ENCODE data around the gene COL18A1. TPM values are rescaled to one million over a fixed set of nuclear protein-coding genes. Genes with fewer than 3 reads are reported as not detected.

COL18A1 gene
- polyA plus RNA-seq, 1 donor (not counting 4 experiments of a cell fraction or from before 2014, with no cell fraction given) = 13.0 TPM

- no peak overlapping the region for H2AFZ ChIP-seq (ENCODE audit: control insufficient read depth, low read length)
- no peaks in the 10 kb centered on the region for H3K27me3 ChIP-seq (ENCODE audit: control insufficient read depth, extremely low read depth, insufficient read depth, low read length)
- FAIRE-seq (no peak), DNase-seq (ENCODE audit: low read depth, low spot score) (no peak)
- H3K9me1 ChIP-seq (ENCODE audit: control insufficient read depth, extremely low read depth, insufficient read depth, low read length) = no peaks in the 10 kb centered on the region
- no peak for TF ChIP-seq CTCF (optimal IDR thresholded peaks at IDR 0.05 in 1 of 3, IDR thresholded peaks at IDR 0.05 in 1 of 3, conservative IDR thresholded peaks at IDR 0.05 in 1 of 3; ENCODE audit: extremely low read depth in 1 of 3, insufficient read depth in 2 of 3, low read length in 3 of 3)
- no peak for TF ChIP-seq EZH2 (IDR thresholded peaks at IDR 0.05; ENCODE audit: low read length)
- no peaks in the 10 kb centered on the region for H3K79me2 ChIP-seq (ENCODE audit: control insufficient read depth, insufficient read depth, low read length)
- H3K36me3 ChIP-seq (ENCODE audit: control insufficient read depth in 2 of 2, extremely low read depth in 1 of 2, insufficient read depth in 2 of 2, low read length in 2 of 2) = peaks cover 0 to 9% of the 10 kb centered on the region in 2 experiments
- no peaks in the 10 kb centered on the region for H3K9me3 ChIP-seq (ENCODE audit: control insufficient read depth, low read depth, low read length)
- no peaks in the 10 kb centered on the region for H3K4me1 ChIP-seq (ENCODE audit: control insufficient read depth, extremely low read depth, insufficient read depth, low read length)
- H3K9ac ChIP-seq (ENCODE audit: control insufficient read depth, extremely low read depth, insufficient read depth, low read length) = no peak overlapping the region
- H3K4me2 ChIP-seq (ENCODE audit: control insufficient read depth, extremely low read depth, insufficient read depth, low read depth, low read length) = no peak overlapping the region
- no peaks in the 10 kb centered on the region for H4K20me1 ChIP-seq (ENCODE audit: control insufficient read depth, extremely low read depth, insufficient read depth, low read length)
- H3K27ac ChIP-seq (ENCODE audit: control insufficient read depth, insufficient read depth, low read length) = no peak overlapping the region
- H3K4me3 ChIP-seq (ENCODE audit: control insufficient read depth in 2 of 3, extremely low read depth in 1 of 3, insufficient read depth in 2 of 3, low read depth in 1 of 3, low read length in 3 of 3) = no peak overlapping the region
- dilution Hi-C loops (cut with MboI; ENCODE audit: extremely low pct_ligation_motif_present, low sequenced_read_pairs) = no loop called here
Observed at GRCh38 chr21:45512626-45513002, 107.6 kb downstream of the COL18A1 start.

GRCh38 chr21:45513003-45513717 is 108.2 kb downstream of the COL18A1 start:
- H4K20me1 ChIP-seq (ENCODE audit: control insufficient read depth, extremely low read depth, insufficient read depth, low read length) = no peaks in the 10 kb centered on the region
- peaks cover 0 to 9% of the 10 kb centered on the region in 2 experiments for H3K36me3 ChIP-seq (ENCODE audit: control insufficient read depth in 2 of 2, extremely low read depth in 1 of 2, insufficient read depth in 2 of 2, low read length in 2 of 2)
- H3K9ac ChIP-seq (ENCODE audit: control insufficient read depth, extremely low read depth, insufficient read depth, low read length) = no peak overlapping the region
- no peak overlapping the region for H3K4me2 ChIP-seq (ENCODE audit: control insufficient read depth, extremely low read depth, insufficient read depth, low read depth, low read length)
- H3K4me1 ChIP-seq (ENCODE audit: control insufficient read depth, extremely low read depth, insufficient read depth, low read length) = no peaks in the 10 kb centered on the region
- no peak overlapping the region for H2AFZ ChIP-seq (ENCODE audit: control insufficient read depth, low read length)
- H3K79me2 ChIP-seq (ENCODE audit: control insufficient read depth, insufficient read depth, low read length) = no peaks in the 10 kb centered on the region
- dilution Hi-C loops (cut with MboI; ENCODE audit: extremely low pct_ligation_motif_present, low sequenced_read_pairs) = no loop called here
- no peaks in the 10 kb centered on the region for H3K9me1 ChIP-seq (ENCODE audit: control insufficient read depth, extremely low read depth, insufficient read depth, low read length)
- no peak for FAIRE-seq
- DNase-seq (ENCODE audit: low read depth, low spot score) = no peak
- H3K4me3 ChIP-seq (ENCODE audit: control insufficient read depth in 2 of 3, extremely low read depth in 1 of 3, insufficient read depth in 2 of 3, low read depth in 1 of 3, low read length in 3 of 3) = no peak overlapping the region
- no peak for TF ChIP-seq EZH2 (IDR thresholded peaks at IDR 0.05; ENCODE audit: low read length)
- TF ChIP-seq CTCF (optimal IDR thresholded peaks at IDR 0.05 in 1 of 3, IDR thresholded peaks at IDR 0.05 in 1 of 3, conservative IDR thresholded peaks at IDR 0.05 in 1 of 3; ENCODE audit: extremely low read depth in 1 of 3, insufficient read depth in 2 of 3, low read length in 3 of 3) = no peak
- H3K27me3 ChIP-seq (ENCODE audit: control insufficient read depth, extremely low read depth, insufficient read depth, low read length) = no peaks in the 10 kb centered on the region
- no peak overlapping the region for H3K27ac ChIP-seq (ENCODE audit: control insufficient read depth, insufficient read depth, low read length)
- H3K9me3 ChIP-seq (ENCODE audit: control insufficient read depth, low read depth, low read length) = no peaks in the 10 kb centered on the region

Data from keratinocyte (primary cell).